HEK293 (cell line): ENCODE measurements around the gene CDK6.

ENCODE experiments used
- CTCF ChIA-PET: fragments of 350-600 bp; formaldehyde crosslinking; extraction: SDS; loops from one replicate; lab custom pipeline; 2021; ENCODE audit warnings: antibody characterized with exemption; lab: Yijun Ruan, JAX
- POLR2A ChIA-PET: fragments of 300-600 bp; formaldehyde crosslinking; extraction: SDS; loops from one replicate; lab custom pipeline; 2020; ENCODE audit warnings: antibody characterized with exemption, inconsistent platforms; lab: Yijun Ruan, JAX
- H3K27ac ChIP-seq: fragments of 200-500 bp; sonication (Bioruptor generic); 2 replicates; pipeline ENCODE4 v1.5.1; 2014; ENCODE audit warnings: low read depth, low read length, control low read depth, inconsistent platforms; ENCODE audit errors: extremely low read depth
- H3K36me3 ChIP-seq, 2 experiments: fragments of 200-500 bp in 1 of 2; sonication (Bioruptor generic) in 1 of 2; 1 replicate in 1 of 2; 2 replicates in 1 of 2; pipeline ENCODE4 v1.5.1; 2014 to 2017; ENCODE audit warnings: inconsistent platforms in 2 of 2, low read length in 2 of 2; ENCODE audit not compliant: control insufficient read depth in 2 of 2, insufficient read depth in 1 of 2
- H3K4me1 ChIP-seq: fragments of 200-500 bp; sonication (Bioruptor generic); 2 replicates; pipeline ENCODE4 v1.5.1; 2014; ENCODE audit warnings: mild to moderate bottlenecking, low read length, inconsistent platforms; ENCODE audit not compliant: control insufficient read depth, insufficient read depth
- H3K4me3 ChIP-seq: 2 replicates; pipeline ENCODE4 v1.5.1; 2011; ENCODE audit warnings: low read depth, mild to moderate bottlenecking, control low read depth, low read length, moderate library complexity
- H3K9me3 ChIP-seq: fragments of 200-500 bp; sonication (Bioruptor generic); 2 replicates; pipeline ENCODE4 v1.5.1; 2014; ENCODE audit warnings: low read depth, low read length, inconsistent platforms; ENCODE audit not compliant: control insufficient read depth, insufficient read depth
- GFI1B ChIP-seq: fragments of 450-650 bp; formaldehyde crosslinking; IDR thresholded peaks from 2 replicates; pipeline ENCODE4 v1.5.1; 2016; ENCODE audit warnings: missing biosample characterization, missing genetic modification characterization
- GLIS2 ChIP-seq: fragments of 450-650 bp; formaldehyde crosslinking; IDR thresholded peaks from 2 replicates; pipeline ENCODE4 v1.5.1; 2016; ENCODE audit warnings: missing biosample characterization, missing genetic modification characterization
- HOXA7 ChIP-seq: sonication (generic); formaldehyde crosslinking; IDR thresholded peaks from 2 replicates; pipeline ENCODE4 v1.8.1; 2022; ENCODE audit warnings: missing genetic modification reagents, borderline replicate concordance
- KLF9 ChIP-seq: fragments of 450-650 bp; formaldehyde crosslinking; IDR thresholded peaks from 2 replicates; pipeline ENCODE4 v1.5.1; 2016; ENCODE audit warnings: missing biosample characterization, missing genetic modification characterization, low read depth
- SETDB1 ChIP-seq: IDR thresholded peaks from one replicate; pipeline ENCODE4 v1.6.1; 2017; ENCODE audit warnings: mild to moderate bottlenecking, low read length, moderate library complexity, mixed read lengths; ENCODE audit not compliant: insufficient read length
- TCF7L2 ChIP-seq: IDR thresholded peaks from 2 replicates; pipeline ENCODE4 v1.6.1; 2011; ENCODE audit warnings: low read depth, mild to moderate bottlenecking, inconsistent platforms, low read length, moderate library complexity, borderline replicate concordance
- ZBTB7A ChIP-seq: fragments of 450-650 bp; formaldehyde crosslinking; IDR thresholded peaks from 2 replicates; pipeline ENCODE4 v1.5.1; 2016; ENCODE audit warnings: low read depth, missing biosample characterization, missing genetic modification characterization
- ZFP3 ChIP-seq: fragments of 450-650 bp; formaldehyde crosslinking; IDR thresholded peaks from 2 replicates; pipeline ENCODE4 v1.5.1; 2016; ENCODE audit warnings: low read depth, missing biosample characterization, missing genetic modification characterization
- ZIC2 ChIP-seq: fragments of 450-650 bp; formaldehyde crosslinking; IDR thresholded peaks from 2 replicates; pipeline ENCODE4 v1.5.1; 2016; ENCODE audit warnings: missing biosample characterization, missing genetic modification characterization
- ZNF146 ChIP-seq: fragments of 450-650 bp; formaldehyde crosslinking; IDR thresholded peaks from 2 replicates; pipeline ENCODE4 v1.5.1; 2016; ENCODE audit warnings: missing biosample characterization, missing genetic modification characterization
- ZNF239 ChIP-seq: fragments of 450-650 bp; formaldehyde crosslinking; IDR thresholded peaks from 2 replicates; pipeline ENCODE4 v1.5.1; 2016; ENCODE audit warnings: missing biosample characterization, missing genetic modification characterization
- ZNF292 ChIP-seq: fragments of 450-650 bp; formaldehyde crosslinking; IDR thresholded peaks from 2 replicates; pipeline ENCODE4 v1.5.1; 2016; ENCODE audit warnings: low read depth, missing biosample characterization, missing genetic modification characterization, borderline replicate concordance
- ZNF341 ChIP-seq: fragments of 450-650 bp; formaldehyde crosslinking; IDR thresholded peaks from 2 replicates; pipeline ENCODE4; 2016; ENCODE audit warnings: low read depth, missing biosample characterization, missing genetic modification characterization
- ZNF366 ChIP-seq: fragments of 450-650 bp; formaldehyde crosslinking; conservative IDR thresholded peaks from 2 replicates; pipeline ENCODE4 v1.5.1; 2016; ENCODE audit warnings: missing biosample characterization, missing genetic modification characterization
- ZNF416 ChIP-seq: fragments of 450-650 bp; formaldehyde crosslinking; IDR thresholded peaks from 2 replicates; pipeline ENCODE4 v1.5.1; 2016; ENCODE audit warnings: missing biosample characterization, missing genetic modification characterization
- ZNF48 ChIP-seq: fragments of 450-650 bp; formaldehyde crosslinking; IDR thresholded peaks from 2 replicates; pipeline ENCODE4 v1.5.1; 2016; ENCODE audit warnings: missing biosample characterization, missing genetic modification characterization
- ZNF529 ChIP-seq: fragments of 450-650 bp; formaldehyde crosslinking; IDR thresholded peaks from 2 replicates; pipeline ENCODE4 v1.5.1; 2017; ENCODE audit warnings: missing genetic modification characterization, missing biosample characterization; ENCODE audit not compliant: insufficient replicate concordance
- ZNF548 ChIP-seq: fragments of 450-650 bp; formaldehyde crosslinking; IDR thresholded peaks from 2 replicates; pipeline ENCODE4 v1.5.1; 2016; ENCODE audit warnings: missing biosample characterization, missing genetic modification characterization
- ZNF560 ChIP-seq: fragments of 450-650 bp; formaldehyde crosslinking; IDR thresholded peaks from 2 replicates; pipeline ENCODE4 v1.5.1; 2017; ENCODE audit warnings: missing biosample characterization, missing genetic modification characterization, borderline replicate concordance
- ZNF658 ChIP-seq: fragments of 450-650 bp; formaldehyde crosslinking; IDR thresholded peaks from 2 replicates; pipeline ENCODE4; 2016; ENCODE audit warnings: missing biosample characterization, missing genetic modification characterization
- ZNF707 ChIP-seq: fragments of 450-650 bp; formaldehyde crosslinking; IDR thresholded peaks from 2 replicates; pipeline ENCODE4 v1.5.1; 2016; ENCODE audit warnings: missing biosample characterization, missing genetic modification characterization
- ZNF768 ChIP-seq: fragments of 450-650 bp; formaldehyde crosslinking; IDR thresholded peaks from 2 replicates; pipeline ENCODE4 v1.5.1; 2018; ENCODE audit warnings: missing biosample characterization, mild to moderate bottlenecking, missing genetic modification characterization
- TF ChIP-seq, protein P1 (sequence below): fragments of 450-650 bp; formaldehyde crosslinking; conservative IDR thresholded peaks from 2 replicates; pipeline ENCODE4 v1.5.1; 2016; ENCODE audit warnings: low read depth, missing biosample characterization, missing genetic modification characterization
- TF ChIP-seq, protein P2 (sequence below): fragments of 450-650 bp; formaldehyde crosslinking; IDR thresholded peaks from 2 replicates; pipeline ENCODE4 v1.5.1; 2017; ENCODE audit warnings: missing biosample characterization, missing genetic modification characterization
- TF ChIP-seq, protein P3 (sequence below): fragments of 450-650 bp; formaldehyde crosslinking; IDR thresholded peaks from 2 replicates; pipeline ENCODE4 v1.5.1; 2016; ENCODE audit warnings: missing biosample characterization, missing genetic modification characterization
- TF ChIP-seq, protein P4 (sequence below): fragments of 450-650 bp; formaldehyde crosslinking; IDR thresholded peaks from 2 replicates; pipeline ENCODE4 v1.5.1; 2016; ENCODE audit warnings: missing biosample characterization, missing genetic modification characterization, borderline replicate concordance

Gene CDK6

DNA sequence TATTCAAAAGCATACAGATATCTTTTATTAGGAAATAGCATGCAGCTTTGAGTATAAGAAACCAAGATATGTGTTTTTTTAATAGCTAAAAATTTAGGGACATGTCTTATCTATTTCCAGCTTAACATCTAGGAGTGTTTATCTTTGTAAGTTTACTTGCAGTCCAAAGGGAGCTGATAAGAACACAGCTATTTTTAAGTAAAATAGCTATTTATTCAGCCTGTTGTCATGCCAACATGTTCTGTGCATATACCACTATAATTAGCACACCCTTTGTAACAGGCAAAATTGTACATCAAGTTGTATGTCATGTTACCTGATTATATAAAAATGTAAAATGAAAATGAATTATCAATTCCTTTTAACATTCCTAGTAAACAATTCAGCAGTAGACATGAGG, 275.8 kb downstream of the CDK6 start:
- Histone ChIP-seq H3K27ac (no peak overlapping the region), H3K36me3 (peaks cover 30 to 33% of the 10 kb centered on the region in 2 experiments), H3K4me3 (no peak overlapping the region), H3K9me3 (no peaks in the 10 kb centered on the region), H3K4me1 (no peaks in the 10 kb centered on the region)
- POLR2A ChIA-PET, result no interaction called here
- CTCF ChIA-PET, result interaction anchor here (0.7 kb wide), 1 partner anchor 268 kb away, joined by 3 read pairs; no protein-coding TSS in a partner anchor
- TF ChIP-seq ZFP3, result no peak
- no peak for TF ChIP-seq SETDB1
- no peak for TF ChIP-seq ZBTB7A
- no peak for TF ChIP-seq ZNF658 (tag by site-specific recombination)
- TF ChIP-seq ZNF366, result no peak
- no peak for TF ChIP-seq KLF9 (tag by site-specific recombination)
- TF ChIP-seq ZNF239 (tag by site-specific recombination), result no peak
- TF ChIP-seq, protein P1, sequence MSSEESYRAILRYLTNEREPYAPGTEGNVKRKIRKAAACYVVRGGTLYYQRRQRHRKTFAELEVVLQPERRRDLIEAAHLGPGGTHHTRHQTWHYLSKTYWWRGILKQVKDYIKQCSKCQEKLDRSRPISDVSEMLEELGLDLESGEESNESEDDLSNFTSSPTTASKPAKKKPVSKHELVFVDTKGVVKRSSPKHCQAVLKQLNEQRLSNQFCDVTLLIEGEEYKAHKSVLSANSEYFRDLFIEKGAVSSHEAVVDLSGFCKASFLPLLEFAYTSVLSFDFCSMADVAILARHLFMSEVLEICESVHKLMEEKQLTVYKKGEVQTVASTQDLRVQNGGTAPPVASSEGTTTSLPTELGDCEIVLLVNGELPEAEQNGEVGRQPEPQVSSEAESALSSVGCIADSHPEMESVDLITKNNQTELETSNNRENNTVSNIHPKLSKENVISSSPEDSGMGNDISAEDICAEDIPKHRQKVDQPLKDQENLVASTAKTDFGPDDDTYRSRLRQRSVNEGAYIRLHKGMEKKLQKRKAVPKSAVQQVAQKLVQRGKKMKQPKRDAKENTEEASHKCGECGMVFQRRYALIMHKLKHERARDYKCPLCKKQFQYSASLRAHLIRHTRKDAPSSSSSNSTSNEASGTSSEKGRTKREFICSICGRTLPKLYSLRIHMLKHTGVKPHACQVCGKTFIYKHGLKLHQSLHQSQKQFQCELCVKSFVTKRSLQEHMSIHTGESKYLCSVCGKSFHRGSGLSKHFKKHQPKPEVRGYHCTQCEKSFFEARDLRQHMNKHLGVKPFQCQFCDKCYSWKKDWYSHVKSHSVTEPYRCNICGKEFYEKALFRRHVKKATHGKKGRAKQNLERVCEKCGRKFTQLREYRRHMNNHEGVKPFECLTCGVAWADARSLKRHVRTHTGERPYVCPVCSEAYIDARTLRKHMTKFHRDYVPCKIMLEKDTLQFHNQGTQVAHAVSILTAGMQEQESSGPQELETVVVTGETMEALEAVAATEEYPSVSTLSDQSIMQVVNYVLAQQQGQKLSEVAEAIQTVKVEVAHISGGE (tag by site-specific recombination), result no peak
- no peak for TF ChIP-seq ZNF529 (tag by site-specific recombination)
- TF ChIP-seq ZNF768 (tag by site-specific recombination), result no peak
- TF ChIP-seq ZNF707 (tag by site-specific recombination), result no peak
- no peak for TF ChIP-seq ZNF146 (tag by site-specific recombination)
- TF ChIP-seq GFI1B, result no peak

DNA sequence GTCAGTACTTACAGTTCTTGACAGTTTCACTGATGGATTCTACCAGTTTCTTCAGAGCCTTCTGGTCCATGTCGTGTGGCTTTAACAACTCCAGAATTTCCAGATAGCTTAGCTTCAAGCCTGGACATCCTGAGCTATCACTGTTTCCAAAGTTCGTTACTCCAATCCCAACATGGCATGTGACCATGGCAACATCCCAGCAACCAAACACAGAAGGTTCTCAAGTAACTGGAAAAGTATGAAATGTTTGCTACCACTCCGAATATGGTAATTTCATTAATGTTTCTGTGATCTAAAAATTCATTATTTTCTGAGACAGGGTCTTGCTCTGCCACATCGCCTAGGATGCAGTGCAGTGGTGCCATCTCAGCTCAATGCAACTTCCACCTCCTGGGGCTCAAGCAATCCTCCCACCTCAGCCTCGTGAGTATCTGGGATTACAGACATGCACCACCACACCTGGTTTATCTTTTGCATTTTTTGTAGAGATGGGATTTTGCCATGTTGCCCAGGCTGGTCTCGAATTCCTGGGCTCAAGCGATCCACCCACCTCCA, 278.5 kb downstream of the CDK6 start:
- peaks cover 11 to 23% of the 10 kb centered on the region in 2 experiments for H3K36me3 ChIP-seq
- CTCF ChIA-PET, result no interaction called here
- H3K9me3 ChIP-seq, result no peaks in the 10 kb centered on the region
- no peaks in the 10 kb centered on the region for H3K4me1 ChIP-seq
- H3K27ac ChIP-seq, result no peak overlapping the region
- POLR2A ChIA-PET, result no interaction called here
- no peak overlapping the region for H3K4me3 ChIP-seq
- no peak for TF ChIP-seq ZNF560
- TF ChIP-seq, protein P2, sequence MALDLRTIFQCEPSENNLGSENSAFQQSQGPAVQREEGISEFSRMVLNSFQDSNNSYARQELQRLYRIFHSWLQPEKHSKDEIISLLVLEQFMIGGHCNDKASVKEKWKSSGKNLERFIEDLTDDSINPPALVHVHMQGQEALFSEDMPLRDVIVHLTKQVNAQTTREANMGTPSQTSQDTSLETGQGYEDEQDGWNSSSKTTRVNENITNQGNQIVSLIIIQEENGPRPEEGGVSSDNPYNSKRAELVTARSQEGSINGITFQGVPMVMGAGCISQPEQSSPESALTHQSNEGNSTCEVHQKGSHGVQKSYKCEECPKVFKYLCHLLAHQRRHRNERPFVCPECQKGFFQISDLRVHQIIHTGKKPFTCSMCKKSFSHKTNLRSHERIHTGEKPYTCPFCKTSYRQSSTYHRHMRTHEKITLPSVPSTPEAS, result no peak
- TF ChIP-seq ZNF48 (tag by site-specific recombination), result no peak
- TF ChIP-seq ZNF341 (tag by site-specific recombination), result no peak
- TF ChIP-seq, protein P3, sequence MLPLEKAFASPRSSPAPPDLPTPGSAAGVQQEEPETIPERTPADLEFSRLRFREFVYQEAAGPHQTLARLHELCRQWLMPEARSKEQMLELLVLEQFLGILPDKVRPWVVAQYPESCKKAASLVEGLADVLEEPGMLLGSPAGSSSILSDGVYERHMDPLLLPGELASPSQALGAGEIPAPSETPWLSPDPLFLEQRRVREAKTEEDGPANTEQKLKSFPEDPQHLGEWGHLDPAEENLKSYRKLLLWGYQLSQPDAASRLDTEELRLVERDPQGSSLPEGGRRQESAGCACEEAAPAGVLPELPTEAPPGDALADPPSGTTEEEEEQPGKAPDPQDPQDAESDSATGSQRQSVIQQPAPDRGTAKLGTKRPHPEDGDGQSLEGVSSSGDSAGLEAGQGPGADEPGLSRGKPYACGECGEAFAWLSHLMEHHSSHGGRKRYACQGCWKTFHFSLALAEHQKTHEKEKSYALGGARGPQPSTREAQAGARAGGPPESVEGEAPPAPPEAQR (tag by site-specific recombination), result no peak
- TF ChIP-seq ZNF548 (tag by site-specific recombination), result no peak
- no peak for TF ChIP-seq HOXA7 (CRISPR knock-in tag)
- TF ChIP-seq, protein P4, sequence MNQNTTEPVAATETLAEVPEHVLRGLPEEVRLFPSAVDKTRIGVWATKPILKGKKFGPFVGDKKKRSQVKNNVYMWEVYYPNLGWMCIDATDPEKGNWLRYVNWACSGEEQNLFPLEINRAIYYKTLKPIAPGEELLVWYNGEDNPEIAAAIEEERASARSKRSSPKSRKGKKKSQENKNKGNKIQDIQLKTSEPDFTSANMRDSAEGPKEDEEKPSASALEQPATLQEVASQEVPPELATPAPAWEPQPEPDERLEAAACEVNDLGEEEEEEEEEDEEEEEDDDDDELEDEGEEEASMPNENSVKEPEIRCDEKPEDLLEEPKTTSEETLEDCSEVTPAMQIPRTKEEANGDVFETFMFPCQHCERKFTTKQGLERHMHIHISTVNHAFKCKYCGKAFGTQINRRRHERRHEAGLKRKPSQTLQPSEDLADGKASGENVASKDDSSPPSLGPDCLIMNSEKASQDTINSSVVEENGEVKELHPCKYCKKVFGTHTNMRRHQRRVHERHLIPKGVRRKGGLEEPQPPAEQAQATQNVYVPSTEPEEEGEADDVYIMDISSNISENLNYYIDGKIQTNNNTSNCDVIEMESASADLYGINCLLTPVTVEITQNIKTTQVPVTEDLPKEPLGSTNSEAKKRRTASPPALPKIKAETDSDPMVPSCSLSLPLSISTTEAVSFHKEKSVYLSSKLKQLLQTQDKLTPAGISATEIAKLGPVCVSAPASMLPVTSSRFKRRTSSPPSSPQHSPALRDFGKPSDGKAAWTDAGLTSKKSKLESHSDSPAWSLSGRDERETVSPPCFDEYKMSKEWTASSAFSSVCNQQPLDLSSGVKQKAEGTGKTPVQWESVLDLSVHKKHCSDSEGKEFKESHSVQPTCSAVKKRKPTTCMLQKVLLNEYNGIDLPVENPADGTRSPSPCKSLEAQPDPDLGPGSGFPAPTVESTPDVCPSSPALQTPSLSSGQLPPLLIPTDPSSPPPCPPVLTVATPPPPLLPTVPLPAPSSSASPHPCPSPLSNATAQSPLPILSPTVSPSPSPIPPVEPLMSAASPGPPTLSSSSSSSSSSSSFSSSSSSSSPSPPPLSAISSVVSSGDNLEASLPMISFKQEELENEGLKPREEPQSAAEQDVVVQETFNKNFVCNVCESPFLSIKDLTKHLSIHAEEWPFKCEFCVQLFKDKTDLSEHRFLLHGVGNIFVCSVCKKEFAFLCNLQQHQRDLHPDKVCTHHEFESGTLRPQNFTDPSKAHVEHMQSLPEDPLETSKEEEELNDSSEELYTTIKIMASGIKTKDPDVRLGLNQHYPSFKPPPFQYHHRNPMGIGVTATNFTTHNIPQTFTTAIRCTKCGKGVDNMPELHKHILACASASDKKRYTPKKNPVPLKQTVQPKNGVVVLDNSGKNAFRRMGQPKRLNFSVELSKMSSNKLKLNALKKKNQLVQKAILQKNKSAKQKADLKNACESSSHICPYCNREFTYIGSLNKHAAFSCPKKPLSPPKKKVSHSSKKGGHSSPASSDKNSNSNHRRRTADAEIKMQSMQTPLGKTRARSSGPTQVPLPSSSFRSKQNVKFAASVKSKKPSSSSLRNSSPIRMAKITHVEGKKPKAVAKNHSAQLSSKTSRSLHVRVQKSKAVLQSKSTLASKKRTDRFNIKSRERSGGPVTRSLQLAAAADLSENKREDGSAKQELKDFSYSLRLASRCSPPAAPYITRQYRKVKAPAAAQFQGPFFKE (tag by site-specific recombination), result no peak
- TF ChIP-seq ZNF292 (tag by site-specific recombination), result no peak
- no peak for TF ChIP-seq TCF7L2
- TF ChIP-seq GLIS2 (tag by site-specific recombination), result no peak
- no peak for TF ChIP-seq ZNF416 (tag by site-specific recombination)
- TF ChIP-seq ZIC2, result no peak
